ENCODE measurements around the gene DUSP6.
A peak's percentile ranks its signal among the peaks of the same experiment; 100 is the strongest.

DUSP6 gene

DNA sequence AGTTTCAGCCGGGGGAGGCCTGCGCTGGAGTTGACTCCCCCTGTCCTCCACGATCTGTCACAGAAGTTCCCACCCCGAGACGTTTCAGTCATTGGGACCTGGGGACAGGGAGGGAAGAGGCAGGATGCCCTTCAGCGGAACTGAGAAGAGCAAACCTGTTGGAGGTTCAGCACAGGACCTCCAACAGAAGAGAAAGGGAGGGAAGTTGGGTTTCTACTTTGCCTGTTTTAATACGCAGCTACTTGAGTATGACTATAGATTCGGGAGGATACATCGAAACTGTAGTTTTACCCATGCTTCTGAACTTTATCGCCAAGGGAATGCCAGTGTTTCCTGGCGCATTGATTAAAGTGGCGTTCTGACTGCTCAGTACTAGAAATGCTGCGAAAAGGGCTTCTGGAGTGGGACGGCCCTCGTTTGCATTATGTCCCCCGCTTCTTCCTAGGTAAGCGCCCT lies 2.3 kb upstream of the DUSP6 start:
- H3K4me2 ChIP-seq (ENCODE audit: low read length) = peak overlapping the region; percentile 80
- H3K27ac ChIP-seq (ENCODE audit: low read depth, low read length) = peak overlapping the region; percentile 1; the same call in 1 of the 2 replicates
- H3F3A ChIP-seq (ENCODE audit: control insufficient read depth, insufficient read depth) = peaks cover 11% of the 10 kb centered on the region
- H3K4me3 ChIP-seq (ENCODE audit: low read length) = peak overlapping the region; percentile 77
- no peaks in the 10 kb centered on the region for H4K20me1 ChIP-seq (ENCODE audit: control insufficient read depth, insufficient read depth, low read depth, low read length)
- H3K36me3 ChIP-seq (ENCODE audit: control insufficient read depth, low read length) = no peaks in the 10 kb centered on the region
- H3K9me2 ChIP-seq (replicated peaks; ENCODE audit: control insufficient read depth, low read length) = no peaks in the 10 kb centered on the region
- H3K27me3 ChIP-seq (ENCODE audit: control insufficient read depth, low read length) = peaks cover 90% of the 10 kb centered on the region
- H3K79me2 ChIP-seq (ENCODE audit: control insufficient read depth, low read length) = no peaks in the 10 kb centered on the region
- TF ChIP-seq, protein P1, sequence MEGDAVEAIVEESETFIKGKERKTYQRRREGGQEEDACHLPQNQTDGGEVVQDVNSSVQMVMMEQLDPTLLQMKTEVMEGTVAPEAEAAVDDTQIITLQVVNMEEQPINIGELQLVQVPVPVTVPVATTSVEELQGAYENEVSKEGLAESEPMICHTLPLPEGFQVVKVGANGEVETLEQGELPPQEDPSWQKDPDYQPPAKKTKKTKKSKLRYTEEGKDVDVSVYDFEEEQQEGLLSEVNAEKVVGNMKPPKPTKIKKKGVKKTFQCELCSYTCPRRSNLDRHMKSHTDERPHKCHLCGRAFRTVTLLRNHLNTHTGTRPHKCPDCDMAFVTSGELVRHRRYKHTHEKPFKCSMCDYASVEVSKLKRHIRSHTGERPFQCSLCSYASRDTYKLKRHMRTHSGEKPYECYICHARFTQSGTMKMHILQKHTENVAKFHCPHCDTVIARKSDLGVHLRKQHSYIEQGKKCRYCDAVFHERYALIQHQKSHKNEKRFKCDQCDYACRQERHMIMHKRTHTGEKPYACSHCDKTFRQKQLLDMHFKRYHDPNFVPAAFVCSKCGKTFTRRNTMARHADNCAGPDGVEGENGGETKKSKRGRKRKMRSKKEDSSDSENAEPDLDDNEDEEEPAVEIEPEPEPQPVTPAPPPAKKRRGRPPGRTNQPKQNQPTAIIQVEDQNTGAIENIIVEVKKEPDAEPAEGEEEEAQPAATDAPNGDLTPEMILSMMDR (IDR thresholded peaks at IDR 0.05; ENCODE audit: low read depth, low read length, poor library complexity, severe bottlenecking) = no peak
- no peak for TF ChIP-seq EZH2phosphoT487 (IDR thresholded peaks at IDR 0.05; ENCODE audit: borderline replicate concordance, low read length)
- H3K9me3 ChIP-seq (ENCODE audit: control insufficient read depth, insufficient read depth, low read length) = no peaks in the 10 kb centered on the region
- peaks cover 60% of the 10 kb centered on the region for H3K4me1 ChIP-seq (ENCODE audit: control insufficient read depth, low read length)

DNA sequence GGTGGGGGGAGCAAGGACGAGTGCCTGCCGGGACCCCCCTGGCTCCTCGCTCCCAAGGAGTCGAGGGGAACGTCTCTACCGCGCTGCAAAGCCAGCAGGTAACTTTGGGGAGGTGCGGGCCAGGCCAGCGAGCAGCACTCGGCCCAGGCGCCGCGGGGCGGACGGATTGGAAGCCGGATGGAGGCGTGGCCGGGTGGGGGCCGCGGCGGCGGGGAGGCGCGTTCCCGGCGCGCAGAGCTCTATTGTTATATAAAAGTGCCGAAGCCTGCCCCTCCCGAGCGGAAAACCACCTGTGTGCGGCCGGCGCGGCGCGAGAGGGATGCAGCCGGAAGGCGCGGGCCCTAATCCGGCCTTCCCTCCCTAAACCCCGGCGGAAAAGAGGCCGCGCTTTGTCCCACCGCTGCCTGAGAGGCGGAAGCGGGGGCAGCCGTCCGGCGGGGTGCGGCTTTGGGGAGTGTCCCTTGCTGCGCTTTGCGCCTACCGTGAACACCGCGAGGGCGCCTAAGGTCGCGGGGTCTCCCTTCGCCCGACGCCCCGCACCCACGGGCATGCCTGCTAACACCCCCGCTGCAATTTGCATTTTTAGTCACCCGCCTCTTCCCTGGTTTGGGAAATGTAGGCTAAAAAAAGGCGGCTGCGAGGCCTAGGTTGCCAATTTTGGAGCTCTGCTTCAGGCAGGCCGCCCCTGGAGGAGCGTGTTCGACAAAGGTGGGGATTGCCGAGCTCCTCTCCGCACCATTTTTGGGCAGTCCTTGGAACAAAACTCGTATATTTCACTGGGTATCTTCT lies 1.7 kb upstream of the DUSP6 start:
- H3K79me2 ChIP-seq (ENCODE audit: control insufficient read depth, low read length) = no peaks in the 10 kb centered on the region
- H4K20me1 ChIP-seq (ENCODE audit: control insufficient read depth, insufficient read depth, low read depth, low read length) = no peaks in the 10 kb centered on the region
- no peaks in the 10 kb centered on the region for H3K9me2 ChIP-seq (replicated peaks; ENCODE audit: control insufficient read depth, low read length)
- no peaks in the 10 kb centered on the region for H3K9me3 ChIP-seq (ENCODE audit: control insufficient read depth, insufficient read depth, low read length)
- H3K4me2 ChIP-seq (ENCODE audit: low read length) = peak overlapping the region; percentile 80
- no peaks in the 10 kb centered on the region for H3K36me3 ChIP-seq (ENCODE audit: control insufficient read depth, low read length)
- peaks cover 13% of the 10 kb centered on the region for H3F3A ChIP-seq (ENCODE audit: control insufficient read depth, insufficient read depth)
- peak overlapping the region; percentile 77 for H3K4me3 ChIP-seq (ENCODE audit: low read length)
- no peak for TF ChIP-seq EZH2phosphoT487 (IDR thresholded peaks at IDR 0.05; ENCODE audit: borderline replicate concordance, low read length)
- TF ChIP-seq, protein P1 (IDR thresholded peaks at IDR 0.05; ENCODE audit: low read depth, low read length, poor library complexity, severe bottlenecking) = no peak
- peak overlapping the region; percentile 1; the same call in 1 of the 2 replicates for H3K27ac ChIP-seq (ENCODE audit: low read depth, low read length)
- H3K4me1 ChIP-seq (ENCODE audit: control insufficient read depth, low read length) = peaks cover 66% of the 10 kb centered on the region
- peaks cover 90% of the 10 kb centered on the region for H3K27me3 ChIP-seq (ENCODE audit: control insufficient read depth, low read length)

DNA sequence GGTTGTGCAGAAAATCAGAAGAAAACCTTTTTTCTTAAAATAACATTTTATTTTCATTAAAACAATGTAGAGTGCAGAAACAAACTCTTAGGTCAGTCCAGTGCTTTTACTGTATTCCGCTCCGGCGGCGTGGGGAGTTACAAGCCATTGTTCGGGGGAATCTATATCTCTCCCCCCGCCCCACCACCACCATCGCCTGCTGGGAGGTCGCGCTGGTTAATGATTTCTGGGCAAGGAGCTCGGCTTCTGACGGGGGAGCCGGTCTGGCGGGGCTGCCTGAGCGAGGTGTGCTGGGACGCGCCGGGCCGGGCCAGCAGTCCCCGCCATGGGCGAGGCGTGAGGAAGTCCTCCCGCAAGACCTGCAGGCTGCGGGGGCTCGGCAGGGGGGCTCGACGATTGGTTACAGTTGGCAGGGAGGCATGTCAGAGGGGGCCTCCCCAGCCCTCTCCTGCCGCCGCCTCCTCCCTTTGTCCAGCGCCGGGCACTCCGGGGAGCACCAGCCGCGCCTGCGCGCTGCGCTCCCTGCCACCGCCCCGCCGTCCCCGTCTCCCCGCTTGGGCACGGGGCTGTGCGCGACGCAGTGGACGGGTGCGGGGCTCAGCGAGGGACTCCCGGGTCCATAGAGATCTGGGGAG lies 1.0 kb upstream of the DUSP6 start:
- Histone ChIP-seq H3K4me3 (ENCODE audit: low read length) (peak overlapping the region; percentile 77), H3K4me2 (ENCODE audit: low read length) (peak overlapping the region; percentile 80), H3K9me3 (ENCODE audit: control insufficient read depth, insufficient read depth, low read length) (no peaks in the 10 kb centered on the region), H3K9me2 (replicated peaks; ENCODE audit: control insufficient read depth, low read length) (no peaks in the 10 kb centered on the region), H3K27ac (ENCODE audit: low read depth, low read length) (peak overlapping the region; percentile 70), H3K79me2 (ENCODE audit: control insufficient read depth, low read length) (no peaks in the 10 kb centered on the region), H3K36me3 (ENCODE audit: control insufficient read depth, low read length) (no peaks in the 10 kb centered on the region), H3K4me1 (ENCODE audit: control insufficient read depth, low read length) (peaks cover 66% of the 10 kb centered on the region), H4K20me1 (ENCODE audit: control insufficient read depth, insufficient read depth, low read depth, low read length) (no peaks in the 10 kb centered on the region), H3K27me3 (ENCODE audit: control insufficient read depth, low read length) (peaks cover 91% of the 10 kb centered on the region), H3F3A (ENCODE audit: control insufficient read depth, insufficient read depth) (peaks cover 13% of the 10 kb centered on the region)
- TF ChIP-seq EZH2phosphoT487 (IDR thresholded peaks at IDR 0.05; ENCODE audit: borderline replicate concordance, low read length) = no peak
- TF ChIP-seq, protein P1 (IDR thresholded peaks at IDR 0.05; ENCODE audit: low read depth, low read length, poor library complexity, severe bottlenecking) = no peak
